Uterus (tissue), 4 donors: ENCODE data around the gene IFTAP. TPM values are rescaled to one million over a fixed set of nuclear protein-coding genes. Genes with fewer than 3 reads are reported as not detected.

Experiments used
- DNase-seq, 2 donors: peaks; one replicate each; pipeline ENCODE4 v3.0.0-alpha.2; 2019 to 2020
- H3K27ac ChIP-seq, 2 donors: fragments of 200-600 bp; sonication (generic); 1 replicate in 1 of 2; 2 replicates in 1 of 2; pipeline ENCODE4 v1.5.1; 2016 to 2018
- H3K27me3 ChIP-seq, 2 donors: fragments of 200-600 bp; sonication (generic); one replicate each; pipeline ENCODE4 v1.5.1; 2018 to 2019; ENCODE audit warnings: control low read depth in 1 of 2
- H3K36me3 ChIP-seq, 2 donors: fragments of 200-600 bp; sonication (generic); one replicate each; pipeline ENCODE4 v1.5.1; 2019; ENCODE audit warnings: control low read depth in 1 of 2
- H3K4me1 ChIP-seq, 2 donors: fragments of 200-600 bp; sonication (generic); one replicate each; pipeline ENCODE4 v1.5.1; 2018 to 2019; ENCODE audit warnings: control low read depth in 1 of 2
- H3K4me3 ChIP-seq, 2 donors: fragments of 200-600 bp; sonication (generic); 1 replicate in 1 of 2; 2 replicates in 1 of 2; pipeline ENCODE4 v1.5.1; 2018 to 2019; ENCODE audit warnings: mild to moderate bottlenecking in 1 of 2
- H3K9me3 ChIP-seq, 2 donors: fragments of 200-600 bp; sonication (generic); one replicate each; pipeline ENCODE4 v1.5.1; 2019; ENCODE audit warnings: control low read depth in 1 of 2
- CTCF ChIP-seq, 4 experiments: fragments of 200-600 bp in 2 of 4; fragments of 450-650 bp in 2 of 4; sonication (generic) in 2 of 4; IDR thresholded peaks; one replicate each; pipeline ENCODE4 v1.5.1; 2016 to 2019; ENCODE audit warnings: antibody characterized with exemption in 4 of 4, mild to moderate bottlenecking in 2 of 4, moderate library complexity in 1 of 4
- POLR2A ChIP-seq, 2 donors: fragments of 450-650 bp; IDR thresholded peaks; one replicate each; pipeline ENCODE4 v1.6.1; 2016; ENCODE audit warnings: antibody characterized with exemption in 2 of 2, mild to moderate bottlenecking in 1 of 2, moderate library complexity in 1 of 2
- intact Hi-C: fragments of 100-400 bp; cut with DNase I; formaldehyde crosslinking; loops from one replicate; pipeline ENCODE4 v1.15.1; 2023; ENCODE audit warnings: low total_unique reads
- total RNA-seq, 4 donors: library from RNA; depleted of rRNA in 3 of 4; stranded (reverse); fragments of >200 nt in 3 of 4; gene quantifications; one replicate each; pipeline versions ENCODE4 v1.1.0 to v1.2.4, GENCODE V29; 2014 to 2023
- donor health status: DM: yes; HTN: yes; CAD: no.

Gene IFTAP
- total RNA-seq, 4 donors from 2014 or later, result 4.1 to 56.1 (median 17.4) TPM

GRCh38 chr11:36574486-36574885 is 19.8 kb upstream of the IFTAP start:
- no peak for DNase-seq
- no peak overlapping the region for H3K27ac ChIP-seq
- intact Hi-C loops, result no loop called here
- H3K27me3 ChIP-seq, result no peaks in the 10 kb centered on the region
- no peaks in the 10 kb centered on the region for H3K4me1 ChIP-seq
- H3K9me3 ChIP-seq, result no peaks in the 10 kb centered on the region
- H3K4me3 ChIP-seq, result no peak overlapping the region
- H3K36me3 ChIP-seq, result no peaks in the 10 kb centered on the region
- TF ChIP-seq POLR2A (IDR thresholded peaks at IDR 0.05) (no peak), CTCF (IDR thresholded peaks at IDR 0.05) (no peak)

- intact Hi-C loops, result no loop called here
- no peaks in the 10 kb centered on the region for H3K4me1 ChIP-seq
These were observed 16.9 kb upstream of the IFTAP start for GRCh38 chr11:36577373-36577772.

GRCh38 chr11:36577859-36578258 is 16.4 kb upstream of the IFTAP start:
- no peak overlapping the region for H3K4me3 ChIP-seq
- TF ChIP-seq CTCF (IDR thresholded peaks at IDR 0.05) (no peak), POLR2A (IDR thresholded peaks at IDR 0.05) (no peak)
- no peaks in the 10 kb centered on the region for H3K36me3 ChIP-seq
- no peak for DNase-seq
- no peaks in the 10 kb centered on the region for H3K9me3 ChIP-seq
- no peak overlapping the region for H3K27ac ChIP-seq
- no peaks in the 10 kb centered on the region for H3K4me1 ChIP-seq
- no peaks in the 10 kb centered on the region for H3K27me3 ChIP-seq
- intact Hi-C loops, result no loop called here

More at GRCh38 chr11:36577373-36577772, 16.9 kb upstream of the IFTAP start:
- TF ChIP-seq CTCF (IDR thresholded peaks at IDR 0.05) (no peak), POLR2A (IDR thresholded peaks at IDR 0.05) (no peak)
- Histone ChIP-seq H3K9me3 (no peaks in the 10 kb centered on the region), H3K27ac (no peak overlapping the region), H3K4me3 (no peak overlapping the region), H3K36me3 (no peaks in the 10 kb centered on the region), H3K27me3 (no peaks in the 10 kb centered on the region)
- DNase-seq, result no peak

GRCh38 chr11:36578458-36578857 is 15.8 kb upstream of the IFTAP start:
- no peak for DNase-seq
- no peaks in the 10 kb centered on the region for H3K4me1 ChIP-seq
- intact Hi-C loops, result no loop called here
- no peaks in the 10 kb centered on the region for H3K9me3 ChIP-seq
- no peak overlapping the region for H3K27ac ChIP-seq
- H3K4me3 ChIP-seq, result no peak overlapping the region
- TF ChIP-seq POLR2A (IDR thresholded peaks at IDR 0.05) (no peak), CTCF (IDR thresholded peaks at IDR 0.05) (no peak)
- no peaks in the 10 kb centered on the region for H3K36me3 ChIP-seq
- H3K27me3 ChIP-seq, result no peaks in the 10 kb centered on the region

GRCh38 chr11:36581536-36581935 is 12.8 kb upstream of the IFTAP start:
- no peak overlapping the region for H3K27ac ChIP-seq
- no peak for DNase-seq
- no peaks in the 10 kb centered on the region for H3K4me1 ChIP-seq
- H3K36me3 ChIP-seq, result no peaks in the 10 kb centered on the region
- TF ChIP-seq CTCF (IDR thresholded peaks at IDR 0.05), result no peak
- no peak for TF ChIP-seq POLR2A (IDR thresholded peaks at IDR 0.05)
- intact Hi-C loops, result no loop called here
- no peaks in the 10 kb centered on the region for H3K27me3 ChIP-seq
- no peak overlapping the region for H3K4me3 ChIP-seq
- no peaks in the 10 kb centered on the region for H3K9me3 ChIP-seq
